Measurements from ENCODE around the gene CREBBP.

- TF ChIP-seq BCL6 (CRISPR knock-in tag; IDR thresholded peaks at IDR 0.05) (no peak), CTCF (IDR thresholded peaks at IDR 0.05 in 2 of 3, conservative IDR thresholded peaks at IDR 0.05 in 1 of 3; ENCODE audit: insufficient read depth in 2 of 3, low read depth in 1 of 3, low read length in 3 of 3) (no peak), POLR2A (conservative IDR thresholded peaks at IDR 0.05) (no peak), PHB (CRISPR knock-in tag; IDR thresholded peaks at IDR 0.05) (no peak), CXXC5 (CRISPR knock-in tag; IDR thresholded peaks at IDR 0.05) (no peak), EZH2 (IDR thresholded peaks at IDR 0.05; ENCODE audit: borderline replicate concordance, low read depth, low read length) (no peak), MAFF (IDR thresholded peaks at IDR 0.05; ENCODE audit: low read length) (no peak)
Observed at GRCh38 chr16:3830625-3831254, 49.8 kb downstream of the CREBBP start.

Data from K562 (cell line).